SH-SY5Y (cell line): Measurements from ENCODE around the gene TBL1X.

Source experiments
- GATA2 ChIP-seq: IDR thresholded peaks from 2 replicates; pipeline ENCODE4 v1.6.1; 2011; ENCODE audit warnings: mild to moderate bottlenecking, low read depth, low read length
- GATA3 ChIP-seq: IDR thresholded peaks from 2 replicates; pipeline ENCODE4 v1.6.1; 2011; ENCODE audit warnings: low read depth, mild to moderate bottlenecking, low read length, moderate library complexity

DNA sequence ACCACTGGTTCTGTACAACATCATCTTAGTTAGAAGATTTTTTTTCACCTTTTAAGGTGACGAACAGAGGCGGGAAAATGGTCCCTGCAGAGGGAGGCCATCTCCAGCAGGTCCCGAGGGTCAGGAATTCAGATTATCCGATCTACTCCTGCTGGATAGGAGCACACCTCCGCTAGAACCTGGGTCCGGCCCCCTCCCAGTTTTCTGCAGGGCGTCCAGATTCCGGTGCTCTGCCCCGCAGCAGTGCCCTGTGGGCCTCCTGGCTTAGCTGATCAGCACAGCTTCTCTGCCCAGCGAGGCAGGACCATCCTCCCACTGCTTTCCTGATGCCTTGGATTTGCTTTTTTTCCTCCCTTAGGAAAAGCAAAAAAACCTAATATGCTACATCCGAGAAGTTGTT is 2.3 kb downstream of the TBL1X start:
- no peak for TF ChIP-seq GATA3
- no peak for TF ChIP-seq GATA2
